Neuronal stem cell (in vitro differentiated cells): ENCODE data around the gene TIMM17A. TPM values are rescaled to one million over a fixed set of nuclear protein-coding genes. Genes with fewer than 3 reads are reported as not detected.

Source experiments
- DNase-seq: peaks from one replicate; pipeline ENCODE4 v3.0.0-alpha.2; 2013; ENCODE audit warnings: low spot score
- H2AFZ ChIP-seq: one replicate; pipeline ENCODE4 v1.6.1; 2013; ENCODE audit warnings: mild to moderate bottlenecking, low read length, inconsistent platforms
- H2AK5ac ChIP-seq: 2 replicates; pipeline ENCODE4 v1.6.1; 2013; ENCODE audit warnings: low read depth, mild to moderate bottlenecking, inconsistent platforms, low read length, moderate library complexity, mixed read lengths
- H2BK120ac ChIP-seq: 2 replicates; pipeline ENCODE4 v1.6.1; 2013; ENCODE audit warnings: low read depth, mild to moderate bottlenecking, inconsistent platforms, low read length, moderate library complexity, mixed read lengths
- H2BK12ac ChIP-seq: one replicate; pipeline ENCODE4 v1.6.1; 2013; ENCODE audit warnings: low read length, inconsistent platforms
- H2BK15ac ChIP-seq: 2 replicates; pipeline ENCODE4 v1.6.1; 2013; ENCODE audit warnings: mild to moderate bottlenecking, low read length, inconsistent platforms, mixed read lengths
- H2BK5ac ChIP-seq: one replicate; pipeline ENCODE4 v1.6.1; 2013; ENCODE audit warnings: inconsistent platforms, mild to moderate bottlenecking, low read length, moderate library complexity
- H3K14ac ChIP-seq: one replicate; pipeline ENCODE4 v1.6.1; 2013; ENCODE audit warnings: low read length, inconsistent platforms
- H3K18ac ChIP-seq: 2 replicates; pipeline ENCODE4 v1.6.1; 2013; ENCODE audit warnings: low read length, inconsistent platforms
- H3K23ac ChIP-seq: 2 replicates; pipeline ENCODE4 v1.6.1; 2013; ENCODE audit warnings: low read depth, mild to moderate bottlenecking, mixed read lengths, low read length, inconsistent platforms; ENCODE audit not compliant: poor library complexity
- H3K27ac ChIP-seq: replicated peaks from 3 replicates; pipeline ENCODE4 v1.5.1; 2013; ENCODE audit warnings: low read length, inconsistent platforms
- H3K27me3 ChIP-seq, 3 experiments: 2 replicates each; pipeline ENCODE4 v1.6.1; 2013; ENCODE audit warnings: low read length in 3 of 3, mild to moderate bottlenecking in 2 of 3, inconsistent platforms in 1 of 3, low read depth in 1 of 3, mixed read lengths in 1 of 3, moderate library complexity in 1 of 3; ENCODE audit not compliant: control insufficient read depth in 3 of 3, insufficient read depth in 3 of 3
- H3K36me3 ChIP-seq, 2 donors: replicated peaks in 1 of 2; 2 replicates each; pipeline ENCODE4 v1.6.1; 2013; ENCODE audit warnings: low read length in 2 of 2; ENCODE audit not compliant: control insufficient read depth in 2 of 2, insufficient read depth in 2 of 2
- H3K4ac ChIP-seq: 2 replicates; pipeline ENCODE4 v1.6.1; 2013; ENCODE audit warnings: inconsistent platforms, mild to moderate bottlenecking, low read length, moderate library complexity
- H3K4me1 ChIP-seq, 2 donors: 1 replicate in 1 of 2; 2 replicates in 1 of 2; pipeline ENCODE4 v1.6.1; 2013; ENCODE audit warnings: low read length in 2 of 2, low read depth in 1 of 2; ENCODE audit not compliant: control insufficient read depth in 2 of 2, insufficient read depth in 1 of 2
- H3K4me2 ChIP-seq: one replicate; pipeline ENCODE4 v1.6.1; 2013; ENCODE audit warnings: mild to moderate bottlenecking, low read length, inconsistent platforms; ENCODE audit not compliant: insufficient read depth, poor library complexity, severe bottlenecking
- H3K4me3 ChIP-seq, 2 donors: 2 replicates each; pipeline ENCODE4 v1.5.1; 2013; ENCODE audit warnings: low read length in 2 of 2, mild to moderate bottlenecking in 2 of 2, inconsistent platforms in 1 of 2, moderate library complexity in 1 of 2
- H3K79me1 ChIP-seq: one replicate; pipeline ENCODE4 v1.6.1; 2013; ENCODE audit warnings: low read depth, mild to moderate bottlenecking, inconsistent platforms, low read length, moderate library complexity
- H3K9ac ChIP-seq: one replicate; pipeline ENCODE4 v1.6.1; 2013; ENCODE audit warnings: mild to moderate bottlenecking, low read depth, low read length, inconsistent platforms; ENCODE audit not compliant: poor library complexity
- H3K9me3 ChIP-seq, 2 donors: replicated peaks in 1 of 2; 2 replicates each; pipeline versions ENCODE3 to v1.6.1; 2013; ENCODE audit warnings: low read length in 2 of 2, mild to moderate bottlenecking in 2 of 2, inconsistent platforms in 1 of 2, low read depth in 1 of 2, mixed read lengths in 1 of 2, moderate library complexity in 1 of 2; ENCODE audit not compliant: control insufficient read depth in 2 of 2, insufficient read depth in 1 of 2
- H4K8ac ChIP-seq: one replicate; pipeline ENCODE4 v1.6.1; 2013; ENCODE audit warnings: low read depth, mild to moderate bottlenecking, inconsistent platforms, low read length, moderate library complexity
- H4K91ac ChIP-seq: one replicate; pipeline ENCODE4 v1.6.1; 2013; ENCODE audit warnings: low read length, low read depth, mild to moderate bottlenecking, inconsistent platforms; ENCODE audit not compliant: poor library complexity
- WGBS, 2 donors: extraction: QIAGEN DNeasy Blood & Tissue Kit; methylation state at CpG; one replicate each; pipeline ENCODE4 v1.1.7; 2013; ENCODE audit warnings: missing lambda C conversion rate in 2 of 2, mixed read lengths in 1 of 2; ENCODE audit not compliant: insufficient read length in 2 of 2, insufficient replicate concordance in 1 of 2; ENCODE audit errors: extremely low coverage in 2 of 2; 5-methylcytosine and 5-hydroxymethylcytosine counted together
- polyA plus RNA-seq, 2 experiments: library from polyadenylated mRNA; stranded (reverse); fragments of 200-250 nt; gene quantifications; one replicate each; pipeline ENCODE4 v1.2.3, GENCODE V29; 2013

TIMM17A gene
- polyA plus RNA-seq (2013, experiment 1 of 2) = 29.4 TPM
- polyA plus RNA-seq (2013, experiment 2 of 2) = 29.5 TPM

DNA sequence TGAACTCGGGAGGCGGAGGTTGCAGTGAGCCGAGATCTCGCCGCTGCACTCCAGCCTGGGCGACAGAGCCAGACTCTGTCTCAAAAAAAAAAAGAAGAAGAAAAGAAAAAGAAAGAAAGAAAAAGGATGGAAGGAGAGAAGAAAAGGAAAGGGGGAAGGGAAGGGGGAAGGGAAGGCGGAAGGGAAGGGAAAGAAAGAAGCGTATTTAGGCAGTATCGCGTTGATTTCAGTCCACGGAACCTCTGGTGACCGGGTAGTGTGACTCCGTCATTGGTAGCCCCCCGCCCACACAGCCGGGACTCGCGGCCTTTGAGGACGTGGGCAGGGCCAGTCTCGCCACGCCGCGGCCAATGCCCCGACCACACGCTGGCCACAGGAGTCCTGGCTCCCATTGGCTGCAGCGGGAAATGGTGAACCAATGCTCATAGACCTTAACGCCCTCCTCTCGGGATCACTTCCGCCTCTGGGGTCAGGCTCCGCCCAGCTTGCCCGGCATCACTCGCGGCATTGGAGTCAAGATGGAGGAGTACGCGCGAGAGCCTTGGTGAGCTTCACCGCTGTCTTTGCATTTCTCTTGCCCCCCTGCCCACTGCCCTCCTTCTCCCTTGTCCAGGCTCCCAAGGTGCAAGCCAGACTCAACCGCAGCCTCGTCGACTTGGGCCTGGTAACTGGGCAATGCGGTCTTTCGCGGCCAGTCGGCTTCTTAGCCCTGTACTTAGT lies at the start of gene TIMM17A:
Gene TIMM17A (plus strand): TSS at position 495 of the 720 bp plus-strand sequence. CDS start 24 bp downstream, at position 519.
- H3K4me1 ChIP-seq = peaks cover 0 to 4% of the 10 kb centered on the region in 2 donors
- H3K18ac ChIP-seq = peak within 1 kb of the TSS; percentile 86
- peak within 1 kb of the TSS; percentile 89 for H3K14ac ChIP-seq
- H2BK12ac ChIP-seq = no peak within 1 kb of the TSS
- H3K79me1 ChIP-seq = peaks cover 5% of the 10 kb centered on the region
- H3K4me3 ChIP-seq = peak within 1 kb of the TSS; percentile 82
- peak within 1 kb of the TSS; percentile 39 for H3K27ac ChIP-seq
- peak within 1 kb of the TSS; percentile 93 for H3K23ac ChIP-seq
- H2BK15ac ChIP-seq = no peak within 1 kb of the TSS
- peak within 1 kb of the TSS; percentile 85 for H2AFZ ChIP-seq
- H2BK120ac ChIP-seq = no peak within 1 kb of the TSS
- no peak within 1 kb of the TSS for H3K4ac ChIP-seq
- peak within 1 kb of the TSS; percentile 77 for H3K4me2 ChIP-seq
- no peaks in the 10 kb centered on the region for H3K9me3 ChIP-seq
- H3K9ac ChIP-seq = peak within 1 kb of the TSS; percentile 99
- H2BK5ac ChIP-seq = peak within 1 kb of the TSS; percentile 14
- H4K91ac ChIP-seq = no peak within 1 kb of the TSS
- DNase-seq = peak; percentile 92
- peak within 1 kb of the TSS; percentile 1 for H2AK5ac ChIP-seq
- peaks cover 11 to 29% of the 10 kb centered on the region in 2 donors for H3K36me3 ChIP-seq
- peaks cover 0 to 11% (median 0%) of the 10 kb centered on the region in 3 experiments for H3K27me3 ChIP-seq
- H4K8ac ChIP-seq = no peak within 1 kb of the TSS
- no CpG with 5 or more reads among the region's 43 CpGs for WGBS, 2 donors

DNA sequence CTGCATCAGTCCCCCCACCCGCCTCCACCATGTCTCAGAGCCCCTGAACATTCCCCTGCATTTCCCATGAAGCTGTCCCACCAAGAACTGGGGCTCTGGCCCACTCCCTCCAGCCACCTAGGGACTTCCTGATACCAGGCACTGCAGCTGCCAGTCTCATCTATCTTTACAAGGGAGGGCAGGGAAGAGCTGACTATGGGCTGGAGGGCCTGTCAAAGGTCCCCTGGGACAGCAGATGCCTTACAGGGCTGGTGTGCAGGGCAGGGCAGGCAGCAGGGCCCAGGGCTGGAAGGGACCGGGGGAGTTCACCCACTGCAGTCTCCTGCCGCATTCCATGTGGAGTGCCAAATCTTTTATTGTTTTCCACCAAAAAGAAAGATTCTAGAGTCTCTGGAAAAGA lies 49.0 kb upstream of the TIMM17A start:
- Histone ChIP-seq H2BK5ac (no peak overlapping the region), H3K79me1 (no peaks in the 10 kb centered on the region), H2AK5ac (no peak overlapping the region), H2BK120ac (no peak overlapping the region), H3K4me3 (no peak overlapping the region), H2BK15ac (no peak overlapping the region), H3K23ac (no peak overlapping the region), H4K8ac (no peak overlapping the region), H3K27me3 (peaks cover 0 to 35% (median 1%) of the 10 kb centered on the region in 3 experiments), H3K4ac (no peak overlapping the region), H3K36me3 (no peaks in the 10 kb centered on the region), H3K4me2 (no peak overlapping the region), H3K9me3 (peaks cover 0 to 4% of the 10 kb centered on the region in 2 donors), H2AFZ (no peak overlapping the region), H3K27ac (no peak overlapping the region), H4K91ac (no peak overlapping the region), H3K4me1 (peaks cover 6 to 9% of the 10 kb centered on the region in 2 donors), H3K14ac (no peak overlapping the region), H3K18ac (no peak overlapping the region), H3K9ac (no peak overlapping the region), H2BK12ac (no peak overlapping the region)
- WGBS, 2 donors = no CpG with 5 or more reads among the region's 3 CpGs
- no peak for DNase-seq

DNA sequence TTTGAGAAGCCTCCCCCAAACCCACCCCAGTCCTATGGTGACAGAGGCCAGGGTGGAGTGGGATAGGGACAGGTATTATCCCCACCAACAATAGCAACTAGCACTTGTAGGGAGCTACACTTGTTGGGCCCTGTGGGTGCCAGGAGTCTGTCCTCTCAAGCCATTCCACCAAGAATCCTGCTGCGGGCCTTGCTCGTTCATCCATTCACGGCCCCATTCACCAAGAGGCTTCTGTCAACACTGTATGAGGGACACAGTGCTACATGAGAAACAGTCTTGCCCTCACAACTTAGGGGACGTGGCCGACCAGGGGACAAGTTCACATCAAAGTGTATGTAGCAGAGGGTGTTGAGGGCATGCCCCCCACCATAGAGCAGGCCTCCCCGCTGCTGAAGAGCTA lies 47.7 kb upstream of the TIMM17A start:
- WGBS, 2 donors = no CpG with 5 or more reads among the region's 6 CpGs
- no peak overlapping the region for H4K8ac ChIP-seq
- no peak overlapping the region for H3K4me3 ChIP-seq
- no peak overlapping the region for H3K18ac ChIP-seq
- no peak overlapping the region for H3K14ac ChIP-seq
- no peak overlapping the region for H3K4ac ChIP-seq
- no peaks in the 10 kb centered on the region for H3K36me3 ChIP-seq
- peaks cover 0 to 36% (median 1%) of the 10 kb centered on the region in 3 experiments for H3K27me3 ChIP-seq
- H3K4me1 ChIP-seq = peaks cover 6 to 16% of the 10 kb centered on the region in 2 donors
- no peak for DNase-seq
- no peaks in the 10 kb centered on the region for H3K79me1 ChIP-seq
- H2AFZ ChIP-seq = no peak overlapping the region
- H3K9ac ChIP-seq = no peak overlapping the region
- H2BK15ac ChIP-seq = no peak overlapping the region
- no peak overlapping the region for H2BK5ac ChIP-seq
- no peak overlapping the region for H3K27ac ChIP-seq
- H2BK120ac ChIP-seq = no peak overlapping the region
- no peak overlapping the region for H4K91ac ChIP-seq
- no peak overlapping the region for H2AK5ac ChIP-seq
- peaks cover 0 to 4% of the 10 kb centered on the region in 2 donors for H3K9me3 ChIP-seq
- H3K23ac ChIP-seq = no peak overlapping the region
- H2BK12ac ChIP-seq = no peak overlapping the region
- no peak overlapping the region for H3K4me2 ChIP-seq

DNA sequence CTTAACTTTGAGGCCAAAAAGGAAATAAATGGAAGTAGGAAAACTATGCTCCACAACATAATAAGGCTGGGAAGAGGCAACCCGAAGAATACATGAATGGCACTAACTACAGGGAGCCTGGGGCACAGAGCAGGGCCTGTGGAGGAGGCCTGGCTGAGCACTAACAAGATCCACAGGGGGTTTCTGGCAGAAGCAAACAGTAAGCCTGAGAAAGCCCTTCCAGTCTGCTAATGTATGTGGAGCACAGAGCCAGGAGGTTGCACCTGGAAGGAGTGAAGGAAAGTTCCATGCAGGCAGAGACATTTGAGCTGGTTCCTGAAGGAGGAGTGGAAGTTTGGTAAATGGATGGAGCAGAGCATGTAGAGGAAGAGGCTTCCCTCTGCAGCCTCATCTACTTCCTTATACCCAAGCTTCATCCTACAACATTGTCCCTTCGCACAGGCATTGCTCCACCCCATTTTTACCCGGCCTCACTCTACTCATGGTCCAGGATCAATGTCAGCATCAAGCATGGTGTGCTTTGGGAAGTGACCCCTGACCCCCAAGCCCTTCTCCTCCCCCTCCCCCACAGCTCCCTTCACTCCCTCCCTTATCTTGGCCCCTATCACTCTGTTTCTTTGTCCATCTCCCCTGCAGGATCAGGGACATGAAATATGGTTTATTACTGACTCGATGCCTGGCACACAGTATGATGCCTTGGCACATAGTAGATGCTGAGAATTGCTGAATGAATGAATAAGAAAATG lies 43.3 kb upstream of the TIMM17A start:
- H2AK5ac ChIP-seq = no peak overlapping the region
- H2BK120ac ChIP-seq = no peak overlapping the region
- no peak overlapping the region for H3K27ac ChIP-seq
- H3K14ac ChIP-seq = no peak overlapping the region
- H3K36me3 ChIP-seq = no peaks in the 10 kb centered on the region
- H3K4me2 ChIP-seq = no peak overlapping the region
- peaks cover 0 to 55% (median 4%) of the 10 kb centered on the region in 3 experiments for H3K27me3 ChIP-seq
- no peak overlapping the region for H3K23ac ChIP-seq
- H3K4me3 ChIP-seq = no peak overlapping the region
- H3K9ac ChIP-seq = no peak overlapping the region
- H3K18ac ChIP-seq = no peak overlapping the region
- H4K8ac ChIP-seq = no peak overlapping the region
- DNase-seq = no peak
- H2BK12ac ChIP-seq = no peak overlapping the region
- no peaks in the 10 kb centered on the region for H3K79me1 ChIP-seq
- peak overlapping the region; percentile 51 for H2AFZ ChIP-seq
- no peak overlapping the region for H2BK5ac ChIP-seq
- H3K9me3 ChIP-seq = no peaks in the 10 kb centered on the region
- WGBS, 2 donors = no CpG with 5 or more reads among the region's 4 CpGs
- no peak overlapping the region for H3K4ac ChIP-seq
- H4K91ac ChIP-seq = no peak overlapping the region
- no peak overlapping the region for H2BK15ac ChIP-seq
- H3K4me1 ChIP-seq = peaks cover 0 to 7% of the 10 kb centered on the region in 2 donors
